ENCODE results near the gene EIF2S3B. TPM values are rescaled to one million over a fixed set of nuclear protein-coding genes. Genes with fewer than 3 reads are reported as not detected.

The EIF2S3B gene
- polyA plus RNA-seq, 1 donor, result 1.5 TPM

DNA sequence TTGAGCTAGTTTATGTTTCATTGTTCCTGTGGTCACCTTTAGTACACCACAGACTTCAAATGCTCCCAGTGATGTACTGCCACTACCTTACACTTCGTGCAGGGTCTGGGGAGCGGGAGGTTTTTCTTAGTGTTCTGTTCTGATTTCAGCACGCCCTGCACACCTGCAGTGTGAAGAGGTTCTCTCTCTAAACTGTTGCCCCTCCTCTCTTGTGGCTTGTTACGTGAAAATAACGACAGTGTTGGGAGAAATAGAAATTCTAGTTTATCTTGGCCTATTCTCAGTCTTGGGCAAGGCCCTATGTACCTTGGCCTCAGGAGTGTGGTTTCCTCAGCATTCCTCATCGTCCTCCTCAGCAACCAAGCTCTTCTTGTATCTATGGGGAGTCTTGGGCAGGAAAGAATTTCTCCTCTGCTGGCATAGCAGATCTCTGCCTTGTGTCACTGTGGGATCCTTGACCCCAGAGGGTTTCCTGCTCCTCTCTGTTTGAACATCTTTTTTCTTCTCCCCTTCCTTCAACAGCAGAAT lies 48.6 kb downstream of the EIF2S3B start:
- DNase-seq, result no peak

DNA sequence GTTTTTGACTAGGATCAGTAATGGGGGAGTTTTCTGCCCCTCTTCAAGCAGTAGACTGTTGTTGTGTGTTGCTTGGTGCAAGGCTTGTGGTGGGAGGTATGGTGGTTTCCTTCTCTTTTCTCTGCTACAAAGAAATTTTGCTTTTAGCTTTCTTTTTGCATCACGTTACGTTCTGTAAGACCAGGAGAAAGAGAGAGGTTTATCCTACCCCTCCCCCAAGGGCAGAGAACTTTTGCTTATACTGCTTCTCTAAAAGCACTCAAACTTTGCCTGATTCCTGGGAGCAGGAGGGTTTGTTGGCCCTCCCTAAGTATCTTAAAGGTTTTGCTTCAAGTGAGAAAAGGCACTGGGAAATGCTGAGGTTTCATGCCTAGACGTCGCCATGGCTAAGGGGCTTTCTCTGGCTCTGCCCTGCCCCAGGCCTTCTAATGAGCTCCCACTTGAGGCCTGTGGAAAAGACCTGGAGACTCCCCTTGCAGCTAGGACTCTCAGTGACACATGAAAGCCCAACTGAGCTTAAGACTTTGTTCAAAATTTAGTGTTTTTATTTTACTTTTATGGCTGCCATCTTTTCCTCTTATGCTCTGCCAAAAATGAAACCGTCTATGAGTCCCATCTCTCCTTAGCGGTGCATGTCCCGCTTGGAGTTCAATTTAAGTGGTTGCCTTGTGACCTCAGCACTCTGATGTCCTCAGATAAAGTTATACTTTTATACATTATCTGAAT lies 49.2 kb downstream of the EIF2S3B start:
- DNase-seq, result no peak

DNA sequence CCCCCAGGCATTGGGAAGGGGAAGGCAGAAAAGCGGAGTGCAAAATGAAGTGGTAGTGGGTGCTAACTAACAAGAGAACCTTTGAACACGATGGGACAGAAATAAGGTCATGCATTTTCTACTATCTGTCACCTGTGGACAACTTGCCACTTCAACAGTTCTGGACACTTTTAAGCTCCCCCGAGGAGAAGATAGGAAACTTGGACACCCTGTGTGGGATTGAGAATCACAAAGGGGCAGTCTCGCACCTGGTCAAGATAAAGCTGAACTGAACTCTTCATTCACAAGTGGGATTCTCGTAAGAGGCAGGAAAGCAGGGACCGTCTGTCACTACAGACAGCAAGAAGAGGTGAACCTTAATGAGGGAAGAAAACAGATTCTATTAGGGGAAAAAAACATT lies 51.6 kb downstream of the EIF2S3B start:
- DNase-seq, result no peak

DNA sequence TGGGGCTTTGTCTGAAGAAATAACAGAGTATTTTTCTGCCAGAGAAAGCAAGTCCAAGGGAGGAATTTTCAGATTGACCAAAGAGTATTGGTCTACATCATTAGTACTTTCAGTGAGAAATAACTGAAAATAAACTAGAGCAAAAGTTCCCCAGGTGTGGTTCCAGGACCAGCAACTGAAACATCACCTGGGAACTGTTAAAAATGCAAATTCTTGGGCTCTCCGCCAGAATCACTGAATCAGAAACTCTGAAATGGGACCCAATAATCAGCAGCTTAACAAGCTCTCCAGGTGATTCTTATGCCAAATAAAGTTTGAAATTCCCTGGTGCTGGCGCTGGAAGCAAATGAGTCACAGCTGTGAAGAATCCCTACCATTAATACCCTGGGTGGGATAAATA lies 52.1 kb downstream of the EIF2S3B start:
- DNase-seq, result peak; percentile 6

Other genes starting within 250 kb of the EIF2S3B start
- 0.37 TPM for gene KLRD1, start 198.0 kb upstream of the EIF2S3B start, polyA plus RNA-seq (ENCODE audit: insufficient read length)
- gene KLRK1, start 115.8 kb upstream of the EIF2S3B start, polyA plus RNA-seq (ENCODE audit: insufficient read length), result 1.8 TPM
- gene KLRC4, start 96.1 kb upstream of the EIF2S3B start, polyA plus RNA-seq (ENCODE audit: insufficient read length), result not detected
- gene KLRC3, start 85.3 kb upstream of the EIF2S3B start, polyA plus RNA-seq (ENCODE audit: insufficient read length), result 0.27 TPM
- not detected for gene KLRC2, start 69.9 kb upstream of the EIF2S3B start, polyA plus RNA-seq (ENCODE audit: insufficient read length)
- 2.2 TPM for gene KLRC1, start 52.5 kb upstream of the EIF2S3B start, polyA plus RNA-seq (ENCODE audit: insufficient read length)
- gene MAGOHB, start 107.7 kb downstream of the EIF2S3B start, polyA plus RNA-seq (ENCODE audit: insufficient read length), result 43.7 TPM
- gene STYK1, start 168.2 kb downstream of the EIF2S3B start, polyA plus RNA-seq (ENCODE audit: insufficient read length), result 0.83 TPM
- 233 TPM for gene YBX3, start 217.4 kb downstream of the EIF2S3B start, polyA plus RNA-seq (ENCODE audit: insufficient read length)

Measured in left kidney (tissue), 2 donors.